H1 (cell line): ENCODE results near the gene ACTN3. TPM values are rescaled to one million over a fixed set of nuclear protein-coding genes. Genes with fewer than 3 reads are reported as not detected.

Experiments used
- CTCF ChIP-seq, 3 experiments: IDR thresholded peaks; 1 replicate in 2 of 3; 2 replicates in 1 of 3; pipeline versions ENCODE4 v1.5.1 to v1.6.1; 2011; ENCODE audit warnings: low read length in 3 of 3, mild to moderate bottlenecking in 3 of 3, inconsistent platforms in 2 of 3, low read depth in 1 of 3, moderate library complexity in 1 of 3; ENCODE audit not compliant: insufficient read depth in 1 of 3; ENCODE audit errors: control extremely low read depth in 1 of 3
- EP300 ChIP-seq, 2 experiments: IDR thresholded peaks; 1 replicate in 1 of 2; 2 replicates in 1 of 2; pipeline ENCODE4 v1.6.1; 2011 to 2012; ENCODE audit warnings: low read depth in 2 of 2, low read length in 2 of 2, mild to moderate bottlenecking in 2 of 2, borderline replicate concordance in 1 of 2, inconsistent platforms in 1 of 2, moderate library complexity in 1 of 2
- TAF1 ChIP-seq: IDR thresholded peaks from 2 replicates; pipeline ENCODE4 v1.6.1; 2011; ENCODE audit warnings: mild to moderate bottlenecking, low read depth, low read length
- polyA plus RNA-seq, 7 experiments: library from polyadenylated mRNA; depleted of rRNA in 3 of 7; stranded (reverse) in 5 of 7; unstranded in 2 of 7; fragments of >200 nt in 5 of 7; fragments of 200-250 nt in 2 of 7; gene quantifications; 1 replicate in 5 of 7; 2 replicates in 1 of 7; 4 replicates in 1 of 7; pipeline versions ENCODE4 v1.2.1 to v1.2.3, GENCODE V29; 2011 to 2013; ENCODE audit warnings: missing spikeins in 2 of 7, mixed read lengths in 2 of 7
- total RNA-seq: library from RNA; stranded (reverse); fragmentation: NEBNext Ultra II Directional; extraction: Animal tissue kit (Norgen Biotek cat#: 25700); gene quantifications from 2 replicates; pipeline ENCODE4 v1.2.1, GENCODE V29; 2021
- TF ChIP-seq, protein P1 (sequence below): fragments of 300-600 bp; sonication (generic); IDR thresholded peaks from 2 replicates; pipeline ENCODE4 v1.7.1; 2012; ENCODE audit warnings: low read length, moderate library complexity, mild to moderate bottlenecking, inconsistent platforms; ENCODE audit not compliant: insufficient replicate concordance
- TF ChIP-seq, protein P2 (sequence below): IDR thresholded peaks from 2 replicates; pipeline ENCODE4 v1.6.1; 2012; ENCODE audit warnings: low read length, inconsistent platforms

Gene ACTN3
- total and polyA plus RNA-seq, 2 of the 8 experiments (the other 6 are each of a cell fraction or from before 2014, with no cell fraction given), result 30.8 to 36.7 TPM

DNA sequence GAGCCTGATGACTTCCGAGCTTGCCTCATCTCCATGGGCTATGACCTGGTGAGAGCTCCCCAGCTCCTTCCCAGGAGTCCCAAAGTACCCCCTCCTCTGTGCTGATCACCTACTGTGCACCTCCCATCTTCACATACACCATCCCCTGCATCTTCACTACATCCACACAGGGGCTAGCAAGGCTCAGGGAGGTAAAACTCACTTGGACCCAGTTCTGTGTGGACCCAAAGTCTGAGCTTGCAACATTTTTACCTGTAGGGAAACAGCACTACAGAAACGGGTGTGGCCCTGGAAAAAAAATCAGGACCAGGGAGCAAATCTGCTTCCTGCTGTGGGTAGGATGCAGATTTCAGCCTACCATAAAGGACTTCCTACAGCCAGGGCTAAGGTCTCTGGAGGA, 15.6 kb downstream of the ACTN3 start (continued):
- TF ChIP-seq, protein P1, sequence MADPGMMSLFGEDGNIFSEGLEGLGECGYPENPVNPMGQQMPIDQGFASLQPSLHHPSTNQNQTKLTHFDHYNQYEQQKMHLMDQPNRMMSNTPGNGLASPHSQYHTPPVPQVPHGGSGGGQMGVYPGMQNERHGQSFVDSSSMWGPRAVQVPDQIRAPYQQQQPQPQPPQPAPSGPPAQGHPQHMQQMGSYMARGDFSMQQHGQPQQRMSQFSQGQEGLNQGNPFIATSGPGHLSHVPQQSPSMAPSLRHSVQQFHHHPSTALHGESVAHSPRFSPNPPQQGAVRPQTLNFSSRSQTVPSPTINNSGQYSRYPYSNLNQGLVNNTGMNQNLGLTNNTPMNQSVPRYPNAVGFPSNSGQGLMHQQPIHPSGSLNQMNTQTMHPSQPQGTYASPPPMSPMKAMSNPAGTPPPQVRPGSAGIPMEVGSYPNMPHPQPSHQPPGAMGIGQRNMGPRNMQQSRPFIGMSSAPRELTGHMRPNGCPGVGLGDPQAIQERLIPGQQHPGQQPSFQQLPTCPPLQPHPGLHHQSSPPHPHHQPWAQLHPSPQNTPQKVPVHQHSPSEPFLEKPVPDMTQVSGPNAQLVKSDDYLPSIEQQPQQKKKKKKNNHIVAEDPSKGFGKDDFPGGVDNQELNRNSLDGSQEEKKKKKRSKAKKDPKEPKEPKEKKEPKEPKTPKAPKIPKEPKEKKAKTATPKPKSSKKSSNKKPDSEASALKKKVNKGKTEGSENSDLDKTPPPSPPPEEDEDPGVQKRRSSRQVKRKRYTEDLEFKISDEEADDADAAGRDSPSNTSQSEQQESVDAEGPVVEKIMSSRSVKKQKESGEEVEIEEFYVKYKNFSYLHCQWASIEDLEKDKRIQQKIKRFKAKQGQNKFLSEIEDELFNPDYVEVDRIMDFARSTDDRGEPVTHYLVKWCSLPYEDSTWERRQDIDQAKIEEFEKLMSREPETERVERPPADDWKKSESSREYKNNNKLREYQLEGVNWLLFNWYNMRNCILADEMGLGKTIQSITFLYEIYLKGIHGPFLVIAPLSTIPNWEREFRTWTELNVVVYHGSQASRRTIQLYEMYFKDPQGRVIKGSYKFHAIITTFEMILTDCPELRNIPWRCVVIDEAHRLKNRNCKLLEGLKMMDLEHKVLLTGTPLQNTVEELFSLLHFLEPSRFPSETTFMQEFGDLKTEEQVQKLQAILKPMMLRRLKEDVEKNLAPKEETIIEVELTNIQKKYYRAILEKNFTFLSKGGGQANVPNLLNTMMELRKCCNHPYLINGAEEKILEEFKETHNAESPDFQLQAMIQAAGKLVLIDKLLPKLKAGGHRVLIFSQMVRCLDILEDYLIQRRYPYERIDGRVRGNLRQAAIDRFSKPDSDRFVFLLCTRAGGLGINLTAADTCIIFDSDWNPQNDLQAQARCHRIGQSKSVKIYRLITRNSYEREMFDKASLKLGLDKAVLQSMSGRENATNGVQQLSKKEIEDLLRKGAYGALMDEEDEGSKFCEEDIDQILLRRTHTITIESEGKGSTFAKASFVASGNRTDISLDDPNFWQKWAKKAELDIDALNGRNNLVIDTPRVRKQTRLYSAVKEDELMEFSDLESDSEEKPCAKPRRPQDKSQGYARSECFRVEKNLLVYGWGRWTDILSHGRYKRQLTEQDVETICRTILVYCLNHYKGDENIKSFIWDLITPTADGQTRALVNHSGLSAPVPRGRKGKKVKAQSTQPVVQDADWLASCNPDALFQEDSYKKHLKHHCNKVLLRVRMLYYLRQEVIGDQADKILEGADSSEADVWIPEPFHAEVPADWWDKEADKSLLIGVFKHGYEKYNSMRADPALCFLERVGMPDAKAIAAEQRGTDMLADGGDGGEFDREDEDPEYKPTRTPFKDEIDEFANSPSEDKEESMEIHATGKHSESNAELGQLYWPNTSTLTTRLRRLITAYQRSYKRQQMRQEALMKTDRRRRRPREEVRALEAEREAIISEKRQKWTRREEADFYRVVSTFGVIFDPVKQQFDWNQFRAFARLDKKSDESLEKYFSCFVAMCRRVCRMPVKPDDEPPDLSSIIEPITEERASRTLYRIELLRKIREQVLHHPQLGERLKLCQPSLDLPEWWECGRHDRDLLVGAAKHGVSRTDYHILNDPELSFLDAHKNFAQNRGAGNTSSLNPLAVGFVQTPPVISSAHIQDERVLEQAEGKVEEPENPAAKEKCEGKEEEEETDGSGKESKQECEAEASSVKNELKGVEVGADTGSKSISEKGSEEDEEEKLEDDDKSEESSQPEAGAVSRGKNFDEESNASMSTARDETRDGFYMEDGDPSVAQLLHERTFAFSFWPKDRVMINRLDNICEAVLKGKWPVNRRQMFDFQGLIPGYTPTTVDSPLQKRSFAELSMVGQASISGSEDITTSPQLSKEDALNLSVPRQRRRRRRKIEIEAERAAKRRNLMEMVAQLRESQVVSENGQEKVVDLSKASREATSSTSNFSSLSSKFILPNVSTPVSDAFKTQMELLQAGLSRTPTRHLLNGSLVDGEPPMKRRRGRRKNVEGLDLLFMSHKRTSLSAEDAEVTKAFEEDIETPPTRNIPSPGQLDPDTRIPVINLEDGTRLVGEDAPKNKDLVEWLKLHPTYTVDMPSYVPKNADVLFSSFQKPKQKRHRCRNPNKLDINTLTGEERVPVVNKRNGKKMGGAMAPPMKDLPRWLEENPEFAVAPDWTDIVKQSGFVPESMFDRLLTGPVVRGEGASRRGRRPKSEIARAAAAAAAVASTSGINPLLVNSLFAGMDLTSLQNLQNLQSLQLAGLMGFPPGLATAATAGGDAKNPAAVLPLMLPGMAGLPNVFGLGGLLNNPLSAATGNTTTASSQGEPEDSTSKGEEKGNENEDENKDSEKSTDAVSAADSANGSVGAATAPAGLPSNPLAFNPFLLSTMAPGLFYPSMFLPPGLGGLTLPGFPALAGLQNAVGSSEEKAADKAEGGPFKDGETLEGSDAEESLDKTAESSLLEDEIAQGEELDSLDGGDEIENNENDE, result no peak
- TF ChIP-seq, protein P2, sequence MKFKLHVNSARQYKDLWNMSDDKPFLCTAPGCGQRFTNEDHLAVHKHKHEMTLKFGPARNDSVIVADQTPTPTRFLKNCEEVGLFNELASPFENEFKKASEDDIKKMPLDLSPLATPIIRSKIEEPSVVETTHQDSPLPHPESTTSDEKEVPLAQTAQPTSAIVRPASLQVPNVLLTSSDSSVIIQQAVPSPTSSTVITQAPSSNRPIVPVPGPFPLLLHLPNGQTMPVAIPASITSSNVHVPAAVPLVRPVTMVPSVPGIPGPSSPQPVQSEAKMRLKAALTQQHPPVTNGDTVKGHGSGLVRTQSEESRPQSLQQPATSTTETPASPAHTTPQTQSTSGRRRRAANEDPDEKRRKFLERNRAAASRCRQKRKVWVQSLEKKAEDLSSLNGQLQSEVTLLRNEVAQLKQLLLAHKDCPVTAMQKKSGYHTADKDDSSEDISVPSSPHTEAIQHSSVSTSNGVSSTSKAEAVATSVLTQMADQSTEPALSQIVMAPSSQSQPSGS, result no peak
- no peak for TF ChIP-seq EP300 (IDR thresholded peaks at IDR 0.05; ENCODE audit: borderline replicate concordance in 1 of 2, low read depth in 2 of 2, low read length in 2 of 2)
- no peak for TF ChIP-seq CTCF (IDR thresholded peaks at IDR 0.05; ENCODE audit: control extremely low read depth in 1 of 3, insufficient read depth in 1 of 3, low read depth in 1 of 3, low read length in 3 of 3)
- TF ChIP-seq TAF1, result no peak
